HEK293 (cell line): ENCODE measurements around the gene TRIM9.

ENCODE experiments used
- CTCF ChIA-PET: fragments of 350-600 bp; formaldehyde crosslinking; extraction: SDS; loops from one replicate; lab custom pipeline; 2021; ENCODE audit warnings: antibody characterized with exemption; lab: Yijun Ruan, JAX
- POLR2A ChIA-PET: fragments of 300-600 bp; formaldehyde crosslinking; extraction: SDS; loops from one replicate; lab custom pipeline; 2020; ENCODE audit warnings: antibody characterized with exemption, inconsistent platforms; lab: Yijun Ruan, JAX
- H3K27ac ChIP-seq: fragments of 200-500 bp; sonication (Bioruptor generic); 2 replicates; pipeline ENCODE4 v1.5.1; 2014; ENCODE audit warnings: low read depth, low read length, control low read depth, inconsistent platforms; ENCODE audit errors: extremely low read depth
- H3K36me3 ChIP-seq, 2 experiments: fragments of 200-500 bp in 1 of 2; sonication (Bioruptor generic) in 1 of 2; 1 replicate in 1 of 2; 2 replicates in 1 of 2; pipeline ENCODE4 v1.5.1; 2014 to 2017; ENCODE audit warnings: inconsistent platforms in 2 of 2, low read length in 2 of 2; ENCODE audit not compliant: control insufficient read depth in 2 of 2, insufficient read depth in 1 of 2
- H3K4me1 ChIP-seq: fragments of 200-500 bp; sonication (Bioruptor generic); 2 replicates; pipeline ENCODE4 v1.5.1; 2014; ENCODE audit warnings: mild to moderate bottlenecking, low read length, inconsistent platforms; ENCODE audit not compliant: control insufficient read depth, insufficient read depth
- H3K4me3 ChIP-seq: 2 replicates; pipeline ENCODE4 v1.5.1; 2011; ENCODE audit warnings: low read depth, mild to moderate bottlenecking, control low read depth, low read length, moderate library complexity
- H3K9me3 ChIP-seq: fragments of 200-500 bp; sonication (Bioruptor generic); 2 replicates; pipeline ENCODE4 v1.5.1; 2014; ENCODE audit warnings: low read depth, low read length, inconsistent platforms; ENCODE audit not compliant: control insufficient read depth, insufficient read depth
- SCRT1 ChIP-seq: fragments of 450-650 bp; formaldehyde crosslinking; IDR thresholded peaks from 2 replicates; pipeline ENCODE4 v1.5.1; 2016; ENCODE audit warnings: missing biosample characterization, missing genetic modification characterization, borderline replicate concordance
- TCF7L2 ChIP-seq: IDR thresholded peaks from 2 replicates; pipeline ENCODE4 v1.6.1; 2011; ENCODE audit warnings: low read depth, mild to moderate bottlenecking, inconsistent platforms, low read length, moderate library complexity, borderline replicate concordance
- YY2 ChIP-seq: fragments of 450-650 bp; formaldehyde crosslinking; IDR thresholded peaks from 2 replicates; pipeline ENCODE4 v1.5.1; 2016; ENCODE audit warnings: missing biosample characterization, missing genetic modification characterization
- ZBTB7A ChIP-seq: fragments of 450-650 bp; formaldehyde crosslinking; IDR thresholded peaks from 2 replicates; pipeline ENCODE4 v1.5.1; 2016; ENCODE audit warnings: low read depth, missing biosample characterization, missing genetic modification characterization
- ZFP69B ChIP-seq: fragments of 450-650 bp; formaldehyde crosslinking; IDR thresholded peaks from 2 replicates; pipeline ENCODE4 v1.5.1; 2016; ENCODE audit warnings: missing biosample characterization, missing genetic modification characterization
- ZNF10 ChIP-seq: fragments of 450-650 bp; formaldehyde crosslinking; IDR thresholded peaks from 2 replicates; pipeline ENCODE4 v1.5.1; 2017; ENCODE audit warnings: missing biosample characterization, missing genetic modification characterization
- ZNF114 ChIP-seq: fragments of 450-650 bp; formaldehyde crosslinking; IDR thresholded peaks from 2 replicates; pipeline ENCODE4 v1.5.0; 2017; ENCODE audit warnings: missing biosample characterization, missing genetic modification characterization
- ZNF132 ChIP-seq: fragments of 450-650 bp; formaldehyde crosslinking; IDR thresholded peaks from 2 replicates; pipeline ENCODE4 v1.5.1; 2017; ENCODE audit warnings: missing biosample characterization, missing genetic modification characterization, borderline replicate concordance
- ZNF133 ChIP-seq: fragments of 450-650 bp; formaldehyde crosslinking; IDR thresholded peaks from 2 replicates; pipeline ENCODE4 v1.5.1; 2016; ENCODE audit warnings: missing biosample characterization, missing genetic modification characterization
- ZNF184 ChIP-seq: fragments of 450-650 bp; IDR thresholded peaks from 2 replicates; pipeline ENCODE4 v1.5.1; 2018; ENCODE audit warnings: missing biosample characterization, mild to moderate bottlenecking, missing genetic modification characterization
- ZNF335 ChIP-seq: fragments of 450-650 bp; formaldehyde crosslinking; conservative IDR thresholded peaks from 2 replicates; pipeline ENCODE4 v1.5.1; 2016; ENCODE audit warnings: missing biosample characterization, missing genetic modification characterization
- ZNF37A ChIP-seq: fragments of 450-650 bp; IDR thresholded peaks from 2 replicates; pipeline ENCODE4 v1.5.1; 2018; ENCODE audit warnings: missing biosample characterization, missing genetic modification characterization
- ZNF521 ChIP-seq: fragments of 450-650 bp; formaldehyde crosslinking; IDR thresholded peaks from 2 replicates; pipeline ENCODE4 v1.5.1; 2017; ENCODE audit warnings: missing biosample characterization, mild to moderate bottlenecking, missing genetic modification characterization
- ZNF596 ChIP-seq: fragments of 450-650 bp; IDR thresholded peaks from 2 replicates; pipeline ENCODE4 v1.5.0; 2018; ENCODE audit warnings: missing biosample characterization, mild to moderate bottlenecking, missing genetic modification characterization, moderate library complexity
- ZNF600 ChIP-seq: fragments of 450-650 bp; formaldehyde crosslinking; IDR thresholded peaks from 2 replicates; pipeline ENCODE4 v1.5.1; 2016; ENCODE audit warnings: missing biosample characterization, missing genetic modification characterization
- ZNF660 ChIP-seq: fragments of 450-650 bp; IDR thresholded peaks from 2 replicates; pipeline ENCODE4 v1.5.1; 2018; ENCODE audit warnings: missing biosample characterization, mild to moderate bottlenecking, missing genetic modification characterization
- ZNF747 ChIP-seq: fragments of 450-650 bp; formaldehyde crosslinking; IDR thresholded peaks from 2 replicates; pipeline ENCODE4 v1.5.1; 2016; ENCODE audit warnings: missing biosample characterization, missing genetic modification characterization
- ZNF777 ChIP-seq: fragments of 450-650 bp; formaldehyde crosslinking; IDR thresholded peaks from 2 replicates; pipeline ENCODE4 v1.5.1; 2017; ENCODE audit warnings: missing biosample characterization, missing genetic modification characterization, borderline replicate concordance
- ZXDB ChIP-seq: fragments of 450-650 bp; formaldehyde crosslinking; IDR thresholded peaks from 2 replicates; pipeline ENCODE4 v1.5.1; 2016; ENCODE audit warnings: missing biosample characterization, missing genetic modification characterization
- TF ChIP-seq, protein P1 (sequence below): fragments of 450-650 bp; formaldehyde crosslinking; IDR thresholded peaks from 2 replicates; pipeline ENCODE4 v1.5.1; 2016; ENCODE audit warnings: missing biosample characterization, missing genetic modification characterization
- TF ChIP-seq, protein P2 (sequence below): fragments of 450-650 bp; IDR thresholded peaks from 2 replicates; pipeline ENCODE4 v1.5.1; 2018; ENCODE audit warnings: missing biosample characterization, mild to moderate bottlenecking, missing genetic modification characterization
- TF ChIP-seq, protein P3 (sequence below): sonication (generic); formaldehyde crosslinking; IDR thresholded peaks from 2 replicates; pipeline ENCODE4 v1.8.1; 2022; ENCODE audit warnings: mild to moderate bottlenecking, moderate library complexity, missing genetic modification reagents

TRIM9 gene

DNA sequence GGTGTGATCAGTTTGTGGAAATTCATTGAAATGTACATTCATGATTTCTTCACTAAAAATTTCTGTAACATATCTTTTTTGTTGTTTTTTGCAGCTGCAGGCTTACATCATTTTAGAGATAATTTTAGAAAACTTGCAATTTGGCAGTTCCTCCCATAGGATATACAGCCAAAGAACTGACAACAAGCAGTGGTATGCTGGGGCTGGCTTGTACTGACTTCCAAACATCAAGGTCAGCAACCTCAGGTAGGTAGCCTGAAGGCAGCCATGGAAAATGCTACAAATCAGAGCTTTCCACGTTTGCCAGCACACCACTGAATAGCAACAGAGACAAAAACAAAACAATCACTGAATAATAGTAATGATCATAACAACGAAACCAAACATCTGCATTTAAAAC, 21.2 kb downstream of the TRIM9 start (continued):
- TF ChIP-seq, protein P1, sequence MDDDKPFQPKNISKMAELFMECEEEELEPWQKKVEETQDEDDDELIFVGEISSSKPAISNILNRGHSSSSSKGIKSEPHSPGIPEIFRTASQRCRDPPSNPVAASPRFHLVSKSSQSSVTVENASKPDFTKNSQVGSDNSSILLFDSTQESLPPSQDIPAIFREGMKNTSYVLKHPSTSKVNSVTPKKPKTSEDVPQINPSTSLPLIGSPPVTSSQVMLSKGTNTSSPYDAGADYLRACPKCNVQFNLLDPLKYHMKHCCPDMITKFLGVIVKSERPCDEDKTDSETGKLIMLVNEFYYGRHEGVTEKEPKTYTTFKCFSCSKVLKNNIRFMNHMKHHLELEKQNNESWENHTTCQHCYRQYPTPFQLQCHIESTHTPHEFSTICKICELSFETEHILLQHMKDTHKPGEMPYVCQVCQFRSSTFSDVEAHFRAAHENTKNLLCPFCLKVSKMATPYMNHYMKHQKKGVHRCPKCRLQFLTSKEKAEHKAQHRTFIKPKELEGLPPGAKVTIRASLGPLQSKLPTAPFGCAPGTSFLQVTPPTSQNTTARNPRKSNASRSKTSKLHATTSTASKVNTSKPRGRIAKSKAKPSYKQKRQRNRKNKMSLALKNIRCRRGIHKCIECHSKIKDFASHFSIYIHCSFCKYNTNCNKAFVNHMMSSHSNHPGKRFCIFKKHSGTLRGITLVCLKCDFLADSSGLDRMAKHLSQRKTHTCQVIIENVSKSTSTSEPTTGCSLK = no peak
- TF ChIP-seq, protein P2, sequence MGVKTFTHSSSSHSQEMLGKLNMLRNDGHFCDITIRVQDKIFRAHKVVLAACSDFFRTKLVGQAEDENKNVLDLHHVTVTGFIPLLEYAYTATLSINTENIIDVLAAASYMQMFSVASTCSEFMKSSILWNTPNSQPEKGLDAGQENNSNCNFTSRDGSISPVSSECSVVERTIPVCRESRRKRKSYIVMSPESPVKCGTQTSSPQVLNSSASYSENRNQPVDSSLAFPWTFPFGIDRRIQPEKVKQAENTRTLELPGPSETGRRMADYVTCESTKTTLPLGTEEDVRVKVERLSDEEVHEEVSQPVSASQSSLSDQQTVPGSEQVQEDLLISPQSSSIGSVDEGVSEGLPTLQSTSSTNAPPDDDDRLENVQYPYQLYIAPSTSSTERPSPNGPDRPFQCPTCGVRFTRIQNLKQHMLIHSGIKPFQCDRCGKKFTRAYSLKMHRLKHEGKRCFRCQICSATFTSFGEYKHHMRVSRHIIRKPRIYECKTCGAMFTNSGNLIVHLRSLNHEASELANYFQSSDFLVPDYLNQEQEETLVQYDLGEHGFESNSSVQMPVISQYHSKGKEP (tag by site-specific recombination) = no peak
- TF ChIP-seq ZNF184 (tag by site-specific recombination) = no peak

DNA sequence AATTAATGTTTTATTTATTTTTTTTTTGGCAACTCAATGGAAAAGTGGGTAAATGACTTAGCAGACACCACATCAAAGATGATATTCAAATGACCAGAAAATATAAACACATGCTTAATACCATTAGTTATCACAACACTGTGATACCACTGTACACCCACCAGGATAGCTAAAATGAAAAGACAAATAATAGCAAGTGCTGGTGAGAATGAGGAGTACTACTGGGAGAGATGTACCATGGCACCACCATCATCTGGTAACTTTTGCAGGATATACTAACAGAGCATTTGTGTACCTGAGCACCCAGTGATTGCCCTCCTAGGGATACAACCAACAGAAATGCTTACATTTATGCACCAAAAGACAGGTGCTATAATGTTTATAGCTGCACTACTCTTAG, 21.9 kb downstream of the TRIM9 start:
- Histone ChIP-seq H3K4me3 (no peak overlapping the region), H3K4me1 (peaks cover 4% of the 10 kb centered on the region), H3K27ac (no peak overlapping the region), H3K9me3 (no peaks in the 10 kb centered on the region), H3K36me3 (no peaks in the 10 kb centered on the region)
- POLR2A ChIA-PET = interaction anchor here (1.2 kb wide), 1 partner anchor 22 kb away, joined by 4 read pairs; the partner anchor contains the start of gene TRIM9
- CTCF ChIA-PET = interaction anchor here (0.6 to 0.8 kb wide), 2 partner anchors 65 to 244 kb away, joined by 3 read pairs; no protein-coding TSS in a partner anchor
- TF ChIP-seq ZNF114 (no peak), ZNF184 (tag by site-specific recombination) (peak; percentile 95), ZFP69B (no peak), TCF7L2 (no peak)

DNA sequence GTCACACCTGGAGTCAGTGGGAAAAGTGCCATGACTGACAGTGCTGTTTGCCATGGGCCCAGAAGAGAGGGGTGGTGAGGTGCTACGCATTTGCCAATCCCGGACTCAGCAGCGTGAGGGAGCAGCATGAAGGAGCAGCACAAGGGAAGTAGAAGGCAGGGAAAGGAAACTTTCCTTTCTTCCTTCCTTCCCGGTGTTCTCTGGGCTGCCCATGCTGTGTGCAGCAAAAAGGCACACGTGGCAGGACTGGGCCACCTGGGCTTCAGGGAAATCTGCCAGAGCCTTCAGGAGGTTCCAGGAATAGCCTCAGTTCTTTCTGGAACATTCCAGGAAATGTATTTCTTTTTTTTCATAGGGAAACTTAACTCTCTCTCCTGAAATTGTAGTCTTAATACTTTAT, 23.0 kb downstream of the TRIM9 start:
- H3K9me3 ChIP-seq = no peaks in the 10 kb centered on the region
- ChIA-PET POLR2A (no interaction called here), CTCF (no interaction called here)
- TF ChIP-seq ZNF747 = no peak
- TF ChIP-seq ZNF660 (tag by site-specific recombination) = no peak
- no peak for TF ChIP-seq SCRT1
- no peak for TF ChIP-seq ZXDB (tag by site-specific recombination)
- TF ChIP-seq ZNF600 (tag by site-specific recombination) = no peak
- no peak for TF ChIP-seq ZNF521 (tag by site-specific recombination)
- no peak for TF ChIP-seq ZNF37A (tag by site-specific recombination)
- TF ChIP-seq ZNF133 = no peak
- no peak for TF ChIP-seq ZNF132 (tag by site-specific recombination)
- TF ChIP-seq ZNF335 (tag by site-specific recombination) = no peak
- no peak for TF ChIP-seq YY2
- no peak for TF ChIP-seq ZNF10
- no peak for TF ChIP-seq ZNF777
- TF ChIP-seq ZBTB7A = no peak
- TF ChIP-seq, protein P3, sequence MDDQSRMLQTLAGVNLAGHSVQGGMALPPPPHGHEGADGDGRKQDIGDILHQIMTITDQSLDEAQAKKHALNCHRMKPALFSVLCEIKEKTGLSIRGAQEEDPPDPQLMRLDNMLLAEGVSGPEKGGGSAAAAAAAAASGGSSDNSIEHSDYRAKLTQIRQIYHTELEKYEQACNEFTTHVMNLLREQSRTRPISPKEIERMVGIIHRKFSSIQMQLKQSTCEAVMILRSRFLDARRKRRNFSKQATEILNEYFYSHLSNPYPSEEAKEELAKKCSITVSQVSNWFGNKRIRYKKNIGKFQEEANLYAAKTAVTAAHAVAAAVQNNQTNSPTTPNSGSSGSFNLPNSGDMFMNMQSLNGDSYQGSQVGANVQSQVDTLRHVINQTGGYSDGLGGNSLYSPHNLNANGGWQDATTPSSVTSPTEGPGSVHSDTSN (CRISPR knock-in tag) = no peak
- TF ChIP-seq ZNF596 = no peak
- TF ChIP-seq TCF7L2 = no peak
- peaks cover 9% of the 10 kb centered on the region for H3K4me1 ChIP-seq
- H3K27ac ChIP-seq = no peak overlapping the region
- H3K4me3 ChIP-seq = no peak overlapping the region
- no peaks in the 10 kb centered on the region for H3K36me3 ChIP-seq
